HG03103 (cell line): ENCODE measurements around the gene PCSK4.
A peak's percentile ranks its signal among the peaks of the same experiment; 100 is the strongest.
"Not testable (repeated sequence)": the region's sequence is repeated elsewhere in the genome, so short reads cannot be mapped to it uniquely, and the experiment has no call there.

Source experiments
- ATAC-seq: cut with Tn5 transposase; IDR thresholded peaks from one replicate; pipeline ENCODE4 v1.9.1; 2021; ENCODE audit warnings: low read depth; ENCODE audit not compliant: unreplicated experiment

The PCSK4 gene

DNA sequence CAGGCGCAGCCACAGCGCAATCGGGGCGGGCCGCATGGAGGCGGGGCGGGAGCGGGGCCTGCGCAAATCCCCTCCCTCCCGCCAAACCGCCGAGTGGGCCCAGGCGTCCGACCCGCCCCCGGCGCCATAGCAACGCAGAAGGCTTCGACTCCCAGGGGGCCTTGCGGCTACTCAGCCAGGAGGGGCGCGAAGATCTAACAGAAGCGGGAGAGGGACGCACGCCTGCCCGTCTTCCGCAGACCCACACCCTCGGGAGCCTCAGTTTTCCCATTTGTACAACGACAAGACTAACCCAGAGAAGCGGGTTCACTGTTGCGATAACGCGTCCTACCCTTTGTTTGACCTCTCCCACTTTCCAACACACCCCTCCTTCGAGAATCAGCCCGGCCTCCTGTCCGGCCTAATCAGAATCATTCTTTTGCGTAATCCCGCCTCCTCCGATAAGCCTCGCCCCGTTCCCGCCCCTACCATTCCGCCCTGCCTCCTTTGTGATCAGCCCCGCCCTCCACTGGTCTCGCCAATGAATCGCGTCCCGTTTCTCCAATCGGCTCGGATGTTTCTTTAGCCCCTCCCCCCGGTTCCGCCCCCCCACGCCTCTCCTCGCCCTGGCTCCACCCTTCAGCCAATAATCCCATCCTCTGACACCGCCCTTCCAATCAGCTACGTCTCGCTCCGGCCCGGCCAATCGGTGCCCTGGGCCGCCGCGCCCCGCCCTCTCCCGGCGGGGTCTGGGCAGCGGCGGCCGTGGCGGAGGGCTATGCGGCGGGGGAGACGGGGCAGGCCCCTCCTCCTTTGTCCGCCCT is at the start of gene PCSK4:
Gene PCSK4 (minus strand): TSS at position 40 of the 803 bp plus-strand sequence. CDS start 4 bp downstream, at position 36.
- peak; percentile 73 for ATAC-seq

DNA sequence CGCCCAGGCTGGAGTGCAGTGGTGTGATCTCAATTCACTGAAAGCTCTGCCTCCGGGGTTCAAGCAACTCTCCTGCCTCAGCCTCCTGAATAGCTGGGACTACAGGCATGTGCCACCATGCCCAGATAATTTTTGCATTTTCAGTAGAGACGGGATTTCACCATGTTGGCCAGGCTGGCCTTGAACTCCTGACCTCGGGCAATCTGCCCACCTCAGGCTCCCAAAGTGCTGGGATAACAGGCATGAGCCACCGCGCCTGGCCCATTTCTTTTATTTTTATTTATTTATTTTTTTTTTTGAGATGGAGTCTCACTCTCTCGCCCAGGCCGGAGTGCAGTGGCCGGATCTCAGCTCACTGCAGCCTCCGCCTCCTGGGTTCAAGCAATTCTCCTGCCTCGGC is 49.6 kb upstream of the PCSK4 start:
- ATAC-seq = not testable (repeated sequence)

DNA sequence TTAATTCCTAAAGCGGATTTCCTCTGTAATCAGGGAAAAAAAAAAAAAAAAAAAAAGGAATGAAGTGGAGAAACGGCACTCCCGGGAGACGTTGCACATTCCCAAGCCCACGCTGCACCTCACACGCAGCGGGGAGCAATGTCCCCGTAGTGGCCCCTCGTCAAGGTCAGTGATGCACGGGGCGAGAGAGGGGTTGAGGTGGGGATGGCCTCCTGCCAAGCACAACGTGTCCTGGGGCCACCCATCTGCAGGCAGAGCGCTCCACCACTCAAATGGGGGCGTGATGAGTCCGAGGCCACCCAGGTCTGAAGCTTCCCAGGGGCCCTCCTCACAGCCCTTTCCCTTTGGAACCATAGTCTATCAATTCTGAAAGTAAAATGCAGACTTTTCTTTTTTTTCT is 48.8 kb upstream of the PCSK4 start:
- no peak for ATAC-seq

DNA sequence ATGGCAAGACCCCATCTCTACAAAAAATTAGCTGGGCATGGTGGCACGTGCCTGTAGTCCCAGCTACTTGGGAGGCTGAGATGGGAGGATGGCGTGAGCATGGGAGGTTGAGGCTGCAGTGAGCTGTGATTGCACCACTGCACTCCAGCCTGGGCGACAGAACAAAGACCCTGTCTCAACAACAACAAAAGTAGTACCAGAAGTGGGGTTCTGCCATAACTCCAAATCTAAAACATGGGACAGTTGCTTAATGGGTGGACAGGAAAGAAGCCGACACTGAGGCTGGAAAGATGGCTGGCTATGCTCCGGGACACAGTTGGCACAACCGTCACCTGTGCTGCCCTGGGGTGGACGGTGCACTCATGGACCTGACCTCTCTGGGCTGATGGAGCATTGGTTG is 45.5 kb upstream of the PCSK4 start:
- ATAC-seq = not testable (repeated sequence)

DNA sequence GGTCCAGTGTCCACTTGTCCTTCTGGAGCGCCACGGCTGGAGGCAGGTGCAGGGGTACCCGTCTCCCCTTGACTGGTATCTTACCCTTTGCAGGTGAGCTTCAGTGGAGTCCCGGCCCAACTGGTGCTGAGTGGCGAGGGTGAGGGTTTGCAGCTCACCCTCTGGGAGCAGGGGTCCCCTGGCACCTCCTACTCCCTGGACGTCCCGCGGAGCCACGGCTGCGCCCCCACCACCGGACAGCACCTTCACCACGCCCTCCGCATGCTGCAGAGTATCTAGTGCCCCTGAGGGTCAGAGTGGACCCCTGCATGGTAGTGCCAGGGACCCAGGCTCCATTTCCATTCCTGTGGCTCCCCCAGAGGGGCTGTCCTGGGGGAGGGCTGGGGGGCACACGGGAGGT is 44.8 kb upstream of the PCSK4 start:
- no peak for ATAC-seq

DNA sequence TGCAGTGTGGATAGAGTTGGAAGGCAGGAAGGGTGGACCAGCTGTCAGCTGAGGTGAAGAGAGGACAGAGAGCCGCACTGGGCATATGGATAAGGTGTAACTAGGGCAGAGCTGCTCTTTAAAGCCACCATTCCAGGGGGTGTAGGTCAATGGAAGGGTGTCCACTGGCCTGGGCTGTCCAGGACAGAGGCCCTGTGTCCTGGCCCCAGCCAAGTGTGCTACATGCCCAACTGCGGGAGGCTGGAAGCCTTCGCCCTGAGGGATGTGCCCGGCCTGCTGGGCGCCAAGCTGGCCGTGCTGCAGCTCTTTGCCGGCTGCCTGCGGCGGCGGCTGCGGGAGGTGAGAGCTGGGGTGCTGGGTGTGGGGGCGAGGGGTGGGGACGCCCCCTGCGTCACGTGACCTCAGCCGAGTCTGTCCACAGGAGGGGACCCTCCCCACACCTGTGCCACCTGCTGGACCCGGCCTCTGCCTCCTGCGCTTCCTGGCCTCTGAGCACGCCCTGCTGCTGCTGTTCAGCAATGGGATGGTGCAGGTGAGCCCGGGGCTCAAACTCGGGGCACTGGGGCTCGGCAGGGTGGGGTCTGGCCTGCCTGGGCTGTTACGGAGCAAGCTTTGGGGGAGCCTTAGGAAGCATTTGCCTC is 43.5 kb upstream of the PCSK4 start:
- no peak for ATAC-seq

DNA sequence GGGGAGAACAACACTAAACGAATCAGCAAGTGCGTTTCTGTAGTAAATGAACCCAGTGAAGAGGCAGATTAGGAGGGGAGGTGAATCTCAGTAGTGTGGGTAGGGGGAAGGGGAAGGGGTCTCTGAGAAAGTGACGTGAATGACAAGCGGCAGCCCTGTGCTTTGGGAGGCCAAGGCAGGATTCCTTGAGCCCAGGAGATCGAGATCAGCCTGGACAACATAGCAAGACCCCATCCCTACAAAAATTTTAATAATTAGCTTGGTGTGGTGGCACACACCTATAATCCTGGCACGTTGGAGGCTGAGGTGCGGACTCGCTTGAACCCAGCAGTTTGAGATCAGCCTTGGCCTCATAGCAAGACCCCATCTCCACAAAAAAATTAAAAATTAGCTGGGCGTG is 41.9 kb upstream of the PCSK4 start:
- no peak for ATAC-seq

DNA sequence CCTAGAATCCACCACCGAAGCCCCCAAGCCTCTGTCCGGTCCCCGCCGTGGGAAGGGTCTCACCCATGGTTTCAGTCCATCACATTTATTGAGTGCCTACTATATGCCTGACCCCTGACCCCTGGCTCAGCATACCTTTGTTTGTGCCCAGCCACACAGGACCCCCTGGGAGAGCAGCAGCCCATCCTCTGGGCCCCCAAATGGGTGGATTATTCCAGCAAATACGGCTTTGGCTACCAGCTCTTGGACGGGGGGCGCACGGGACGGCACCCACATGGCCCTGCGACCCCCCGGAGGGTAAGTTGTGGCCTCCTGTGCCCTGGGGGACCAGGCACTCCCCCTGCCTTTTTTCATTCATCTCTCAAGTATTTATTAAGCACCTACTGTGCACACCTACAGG is 41.4 kb upstream of the PCSK4 start:
- ATAC-seq = no peak

DNA sequence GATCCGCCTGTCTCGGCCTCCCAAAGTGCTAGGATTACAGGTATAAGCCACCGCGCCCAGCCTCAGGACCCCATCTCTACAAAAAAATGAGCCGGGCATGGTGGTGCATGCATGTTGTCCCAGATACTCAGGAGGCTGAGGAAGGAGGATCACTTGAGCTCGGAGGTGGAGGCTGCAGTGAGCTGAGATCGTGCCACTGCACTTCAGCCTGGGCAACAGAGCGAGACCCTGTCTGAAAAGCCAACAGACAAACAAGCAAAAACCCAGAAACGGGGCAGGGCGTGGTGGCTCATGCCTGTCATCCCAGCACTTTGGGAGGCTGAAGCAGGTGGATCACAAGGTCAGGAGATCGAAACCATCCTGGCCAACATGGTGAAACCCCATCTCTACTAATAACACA is 40.7 kb upstream of the PCSK4 start:
- not testable (repeated sequence) for ATAC-seq

DNA sequence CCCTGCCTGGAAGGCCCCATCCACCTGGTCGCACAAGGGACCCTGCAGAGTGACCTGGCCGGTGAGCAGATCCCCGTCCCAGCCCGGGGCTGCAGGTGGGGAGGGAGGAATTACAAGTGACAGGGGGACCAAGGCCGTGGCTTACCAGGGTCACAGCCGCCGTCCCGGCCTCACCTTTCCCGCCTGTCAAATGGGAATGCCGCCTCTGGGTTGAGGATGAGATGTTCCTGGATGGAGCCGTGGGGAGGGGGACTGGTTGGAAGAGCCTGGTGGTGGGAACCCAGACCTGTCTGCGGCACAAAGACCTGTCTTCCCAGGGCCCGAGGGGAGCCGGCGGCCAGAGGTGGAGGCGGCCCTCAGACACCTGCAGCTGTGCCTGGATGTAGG is 39.3 kb upstream of the PCSK4 start:
- no peak for ATAC-seq

DNA sequence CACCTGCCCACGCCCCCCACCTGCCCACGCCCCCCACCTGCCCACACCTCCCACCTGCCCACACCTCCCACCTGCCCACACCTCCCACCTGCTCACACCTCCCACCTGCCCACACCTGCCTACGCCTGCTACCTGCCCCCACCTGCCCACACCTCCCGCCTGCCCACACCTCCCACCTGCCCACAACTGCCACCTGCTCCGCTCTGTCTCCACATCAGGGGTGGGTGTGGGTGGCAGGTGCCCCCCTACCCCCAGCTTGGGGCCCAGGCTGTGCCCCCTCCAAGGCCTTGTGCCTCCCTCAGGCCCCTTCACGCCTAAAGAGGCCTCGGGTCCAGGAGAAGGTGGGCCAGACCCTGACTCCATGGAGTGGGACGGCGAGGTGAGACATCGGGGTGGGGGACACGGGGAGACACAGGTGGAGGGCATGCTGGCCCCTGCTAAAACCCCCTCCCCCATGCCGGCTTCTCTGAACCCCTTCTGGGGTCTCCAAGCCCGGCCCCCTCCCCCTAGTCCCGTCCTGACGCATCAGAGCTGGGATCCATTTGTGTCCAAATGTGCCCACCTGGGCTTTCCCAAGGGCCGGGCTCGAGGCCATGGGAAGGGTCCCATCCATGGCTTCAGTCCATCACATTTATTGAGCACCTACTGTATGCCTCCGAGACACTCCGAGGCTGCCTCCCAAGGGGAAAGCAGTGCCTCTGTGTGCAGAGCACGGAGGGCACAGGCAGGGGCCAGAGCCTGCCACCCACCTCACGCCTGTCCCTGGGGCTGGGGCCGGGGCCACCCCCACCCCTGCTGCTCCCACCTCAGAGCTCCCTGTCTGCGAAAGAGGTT is 38.7 kb upstream of the PCSK4 start:
- no peak for ATAC-seq

DNA sequence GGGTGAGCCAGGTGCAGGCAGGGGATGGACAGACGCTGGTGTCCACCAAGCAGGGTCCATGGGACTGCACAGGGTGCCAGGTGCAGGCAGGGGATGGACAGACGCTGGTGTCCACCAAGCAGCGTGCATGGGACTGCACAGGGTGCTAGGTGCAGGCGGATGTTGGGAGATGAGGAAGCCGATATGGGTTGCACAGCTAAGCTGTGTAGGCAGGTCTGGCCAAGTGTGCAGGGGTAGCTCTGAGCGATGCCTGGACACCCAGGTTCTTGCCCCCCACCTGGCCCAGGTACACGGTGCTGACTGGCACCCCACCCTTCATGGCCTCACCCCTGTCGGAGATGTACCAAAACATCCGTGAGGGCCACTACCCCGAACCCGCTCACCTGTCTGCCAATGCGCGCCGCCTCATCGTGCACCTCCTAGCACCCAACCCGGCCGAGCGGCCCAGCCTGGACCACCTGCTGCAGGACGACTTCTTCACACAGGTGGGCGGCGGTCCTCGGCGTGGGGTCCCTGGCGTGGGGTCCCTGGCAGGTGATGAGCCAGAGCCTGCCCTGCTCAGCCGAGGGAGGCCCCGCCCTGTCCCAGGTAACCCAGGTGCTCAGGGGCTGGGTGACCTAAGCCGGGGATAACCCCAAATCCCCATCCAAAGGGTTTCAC is 37.6 kb upstream of the PCSK4 start:
- ATAC-seq = no peak

DNA sequence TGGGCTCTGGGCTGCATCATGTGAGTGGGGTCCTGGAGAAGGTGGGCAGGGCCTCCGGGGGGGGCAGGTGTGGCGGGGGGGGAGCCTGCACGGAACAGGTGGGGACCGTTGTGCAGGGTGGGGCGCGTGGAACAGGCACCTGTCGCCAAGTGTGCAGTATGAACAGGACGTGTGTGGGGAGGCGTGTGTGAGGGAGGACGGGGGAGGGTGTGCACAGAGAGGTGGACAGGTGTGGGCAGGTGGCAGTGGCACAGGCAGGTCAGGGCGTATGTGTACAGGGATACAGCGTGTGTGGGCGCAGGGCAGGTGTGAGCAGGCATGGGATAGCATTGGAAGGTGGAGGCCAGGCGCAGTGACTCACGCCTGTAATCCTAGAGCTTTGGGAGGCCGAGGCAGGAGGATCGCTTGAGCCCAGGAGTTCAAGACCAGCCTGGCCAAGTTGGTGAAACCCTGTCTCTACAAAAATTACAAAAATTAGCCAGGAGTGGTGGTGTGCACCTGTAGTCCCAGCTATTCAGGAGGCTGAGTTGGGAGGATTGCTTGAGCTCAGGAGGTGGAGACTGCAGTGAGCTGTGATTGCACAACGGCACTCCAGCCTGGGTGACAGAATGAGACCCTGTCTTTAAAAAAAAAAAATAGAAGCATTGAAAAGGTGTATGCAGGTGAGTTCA is 37.0 kb upstream of the PCSK4 start:
- ATAC-seq = no peak

DNA sequence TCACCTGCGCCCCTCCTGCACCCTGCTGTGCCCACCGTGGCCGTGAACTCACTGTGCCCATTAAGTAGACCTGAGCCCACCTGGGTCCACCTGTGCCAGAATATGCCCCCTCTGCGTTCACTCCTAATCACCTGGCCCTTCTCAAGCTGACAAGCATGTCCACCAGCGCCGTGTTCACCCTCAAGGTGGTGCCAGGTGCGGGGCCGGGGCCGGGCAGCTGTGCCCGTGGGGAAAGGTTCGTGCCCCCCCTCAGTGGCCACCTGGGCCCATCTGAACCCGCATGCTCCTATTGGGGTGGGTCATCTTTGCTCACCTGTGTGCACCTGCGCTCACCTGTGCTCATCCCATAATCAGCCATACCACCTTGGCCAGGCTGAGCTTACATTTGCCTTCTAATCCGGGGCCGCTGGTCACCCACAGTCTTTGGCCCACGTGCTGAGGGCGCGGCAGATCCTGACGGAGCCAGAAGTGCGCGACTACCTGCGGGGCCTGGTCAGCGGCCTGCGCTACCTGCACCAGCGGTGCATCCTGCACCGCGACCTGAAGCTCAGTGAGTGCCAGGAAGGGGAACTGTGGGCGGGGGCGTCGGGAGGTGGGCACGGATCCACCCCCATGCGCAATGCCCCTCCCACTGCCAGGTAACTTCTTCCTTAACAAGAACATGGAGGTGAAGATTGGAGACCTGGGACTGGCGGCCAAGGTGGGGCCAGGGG is 36.1 kb upstream of the PCSK4 start:
- no peak for ATAC-seq

DNA sequence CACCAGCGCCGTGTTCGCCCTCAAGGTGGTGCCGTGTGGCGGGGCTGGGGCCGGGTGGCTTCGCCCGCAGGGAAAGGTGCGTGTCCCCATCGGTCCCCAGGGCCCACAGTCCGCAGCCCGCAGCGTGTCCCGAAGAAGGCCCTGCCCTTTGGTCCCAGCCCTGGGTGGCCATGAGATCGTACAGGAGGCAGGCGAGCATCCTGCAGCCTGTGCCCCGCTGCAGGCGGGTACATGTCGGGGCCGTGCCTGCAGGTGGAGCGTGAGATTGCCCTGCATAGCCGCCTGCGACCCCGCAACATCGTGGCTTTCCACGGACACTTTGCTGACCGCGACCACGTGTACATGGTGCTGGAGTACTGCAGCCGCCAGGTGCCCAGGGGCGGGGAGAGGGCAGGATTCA is 35.2 kb upstream of the PCSK4 start:
- ATAC-seq = no peak

DNA sequence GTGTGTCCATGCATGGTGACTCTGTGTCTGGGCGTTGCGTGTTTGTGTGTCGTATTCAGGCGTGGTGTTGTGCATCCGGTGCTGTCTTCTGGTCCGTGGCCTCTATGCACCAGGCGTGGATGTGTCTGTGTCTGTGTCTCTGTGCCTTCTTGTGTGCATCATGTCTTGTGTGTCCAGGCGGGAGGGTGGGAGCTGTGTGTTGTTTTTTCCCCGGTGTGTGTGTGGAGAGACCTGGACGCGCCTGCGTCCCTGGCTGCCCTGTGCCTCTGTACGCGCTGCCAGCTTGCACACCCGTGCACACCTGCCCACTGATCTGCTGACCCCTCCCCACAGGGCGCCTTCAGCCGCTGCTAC is 34.8 kb upstream of the PCSK4 start:
- no peak for ATAC-seq

DNA sequence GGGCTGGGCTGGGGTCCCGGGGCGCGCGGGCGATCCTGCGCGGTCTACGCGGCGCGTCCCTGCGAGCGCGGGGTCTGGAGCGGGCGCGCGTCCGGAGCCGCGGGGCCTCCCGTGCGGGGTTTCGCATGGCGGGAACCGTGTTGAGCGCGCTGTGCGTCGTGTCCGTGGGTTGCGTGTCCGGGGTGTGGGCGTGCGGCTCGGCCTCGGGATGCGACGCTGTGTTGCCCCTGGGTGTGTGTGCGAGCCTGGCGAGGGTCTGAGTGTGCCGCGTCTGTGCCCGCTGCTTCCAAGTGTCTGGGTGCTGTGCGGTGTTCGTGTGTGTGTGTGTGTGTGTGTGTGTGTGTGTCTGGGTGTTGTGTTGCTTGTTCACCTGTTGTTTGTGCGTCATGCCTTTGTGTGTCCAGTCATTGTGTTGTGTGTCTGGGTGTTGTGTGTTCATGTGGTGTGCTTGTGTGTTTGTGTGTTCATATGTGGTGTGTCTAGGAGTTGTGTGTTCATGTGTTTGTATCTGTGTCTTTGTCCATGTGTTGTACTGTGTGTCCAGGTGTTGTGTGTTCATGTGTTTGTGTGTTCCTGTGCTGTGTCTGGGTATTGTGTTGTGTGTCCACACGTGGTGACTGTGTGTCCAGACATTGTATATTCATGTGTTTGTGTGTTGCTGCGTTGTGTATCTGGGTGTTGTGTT is 34.3 kb upstream of the PCSK4 start:
- no peak for ATAC-seq

DNA sequence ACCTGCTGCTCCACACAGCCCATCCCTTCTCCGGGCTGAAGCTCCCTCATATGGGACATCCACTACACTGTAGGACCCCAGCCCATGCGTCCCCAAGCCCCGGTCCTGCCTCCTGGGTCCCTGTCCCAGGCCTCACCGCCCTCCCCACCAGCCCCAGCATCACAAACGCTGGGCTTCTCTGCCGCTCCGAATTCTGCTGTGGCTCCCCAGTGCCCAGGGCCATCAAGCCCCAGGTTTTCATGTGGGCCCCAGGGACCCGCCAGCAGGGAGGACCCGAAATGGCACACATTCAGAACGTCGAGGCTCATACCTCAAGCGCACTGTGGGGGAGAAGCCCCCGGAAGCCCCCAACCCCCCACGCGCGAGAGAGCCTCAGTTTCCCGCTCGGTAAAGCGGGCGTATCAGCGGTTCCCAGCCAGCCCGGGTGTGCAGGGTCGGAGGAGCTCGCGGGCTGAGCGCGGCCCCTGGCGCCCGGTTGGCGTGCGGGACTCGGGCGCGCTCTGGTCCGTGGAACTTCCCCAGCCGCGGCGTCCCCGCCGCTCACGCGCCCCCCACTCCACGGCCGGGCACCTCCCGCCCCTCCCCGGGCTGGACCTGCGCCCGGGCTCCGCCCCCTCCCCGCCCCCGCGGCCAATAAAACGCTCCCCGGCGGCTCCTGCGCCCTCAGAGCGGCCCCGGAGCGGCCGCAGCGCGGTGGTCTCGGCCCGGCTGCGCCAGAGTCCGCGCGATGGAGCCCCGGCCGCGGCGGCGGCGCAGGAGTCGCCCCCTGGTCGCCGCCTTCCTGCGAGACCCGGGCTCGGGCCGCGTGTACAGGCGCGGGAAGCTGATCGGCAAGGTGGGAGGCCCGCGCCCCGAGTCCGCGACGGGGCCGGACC is 33.5 kb upstream of the PCSK4 start, which contains the start of gene PLK5:
Gene PLK5 (plus strand): TSS at position 666 of the 875 bp plus-strand sequence. CDS start 2,920 bp downstream, outside the sequence.
- ATAC-seq = no peak
